K562 (cell line): Measurements from ENCODE around the gene MED14. TPM values are rescaled to one million over a fixed set of nuclear protein-coding genes. Genes with fewer than 3 reads are reported as not detected.

Experiments used
- CBFA2T2 ChIP-seq: fragments of 450-650 bp; conservative IDR thresholded peaks from 2 replicates; pipeline ENCODE4 v1.6.1; 2017; ENCODE audit warnings: mild to moderate bottlenecking
- CCNT2 ChIP-seq: IDR thresholded peaks from 2 replicates; pipeline ENCODE4 v1.6.1; 2011; ENCODE audit warnings: borderline replicate concordance, low read depth, mild to moderate bottlenecking, moderate library complexity, mixed read lengths, low read length; ENCODE audit not compliant: insufficient read length; ENCODE audit errors: extremely low read depth
- CEBPG ChIP-seq, 3 experiments: fragments of 200-800 bp in 1 of 3; sonication (Bioruptor generic) in 1 of 3; sonication (generic) in 1 of 3; formaldehyde crosslinking in 1 of 3; IDR thresholded peaks in 2 of 3; conservative IDR thresholded peaks in 1 of 3; 2 replicates each; pipeline versions ENCODE4 v1.6.1 to v1.8.0; 2016 to 2022; ENCODE audit warnings: missing compliant biosample characterization in 2 of 3, missing genetic modification characterization in 2 of 3, mild to moderate bottlenecking in 1 of 3, missing genetic modification reagents in 1 of 3
- CREBBP ChIP-seq: IDR thresholded peaks from one replicate; pipeline ENCODE4 v1.6.1; 2012; ENCODE audit warnings: low read depth, mild to moderate bottlenecking, control low read depth, inconsistent platforms, low read length
- FIP1L1 ChIP-seq: fragments of 200-400 bp; formaldehyde crosslinking; IDR thresholded peaks from 2 replicates; pipeline ENCODE4 v1.6.1; 2018; ENCODE audit warnings: mild to moderate bottlenecking, low read depth, low read length; ENCODE audit not compliant: poor library complexity, severe bottlenecking
- GATA2 ChIP-seq: sonication (generic); formaldehyde crosslinking; IDR thresholded peaks from 2 replicates; pipeline ENCODE4 v1.4.0; 2020; ENCODE audit warnings: mild to moderate bottlenecking, missing genetic modification reagents
- HNRNPUL1 ChIP-seq: fragments of 200-400 bp; formaldehyde crosslinking; IDR thresholded peaks from 2 replicates; pipeline ENCODE4 v1.6.1; 2017; ENCODE audit warnings: low read length
- KAT2B ChIP-seq: IDR thresholded peaks from one replicate; pipeline ENCODE4 v1.6.1; 2012; ENCODE audit warnings: low read depth, mild to moderate bottlenecking, control low read depth, inconsistent platforms, low read length, moderate library complexity
- KDM1A ChIP-seq, 2 experiments: fragments of 450-650 bp; IDR thresholded peaks; 2 replicates each; pipeline ENCODE4 v1.6.1; 2016; ENCODE audit warnings: mild to moderate bottlenecking in 2 of 2
- POLR2G ChIP-seq: fragments of 200-400 bp; formaldehyde crosslinking; IDR thresholded peaks from 2 replicates; pipeline ENCODE4 v1.6.1; 2017; ENCODE audit warnings: low read depth, mild to moderate bottlenecking, antibody characterized with exemption, low read length, moderate library complexity
- SPI1 ChIP-seq: IDR thresholded peaks from 2 replicates; pipeline ENCODE4 v1.6.1; 2011; ENCODE audit warnings: low read depth, low read length, control low read depth, borderline replicate concordance
- TGIF2 ChIP-seq: sonication (generic); formaldehyde crosslinking; IDR thresholded peaks from 2 replicates; pipeline ENCODE4 v1.8.1; 2022; ENCODE audit warnings: mild to moderate bottlenecking, missing genetic modification reagents, moderate library complexity
- ZBTB17 ChIP-seq: fragments of 450-650 bp; formaldehyde crosslinking; IDR thresholded peaks from 2 replicates; pipeline ENCODE4 v1.4.0; 2020; ENCODE audit warnings: mild to moderate bottlenecking
- ZNF696 ChIP-seq: fragments of 250-450 bp; sonication (Bioruptor Pico); conservative IDR thresholded peaks from 2 replicates; pipeline ENCODE4 v1.4.0; 2020; ENCODE audit warnings: mild to moderate bottlenecking, moderate library complexity
- ZNF778 ChIP-seq: fragments of 450-650 bp; formaldehyde crosslinking; IDR thresholded peaks from 2 replicates; pipeline ENCODE4 v1.4.0; 2020; ENCODE audit warnings: mild to moderate bottlenecking, moderate library complexity
- ZNF830 ChIP-seq: fragments of 250-450 bp; sonication (Bioruptor Pico); IDR thresholded peaks from 2 replicates; pipeline ENCODE4 v1.5.0; 2021; ENCODE audit warnings: mild to moderate bottlenecking
- polyA plus RNA-seq, 8 experiments: library from polyadenylated mRNA; depleted of rRNA in 4 of 8; stranded (reverse) in 5 of 8; unstranded in 3 of 8; fragments of >200 nt; fragmentation: Nextera tagmentation in 2 of 8; fragmentation: Illumina TruSeq in 1 of 8; extraction: Ambion mirVana in 2 of 8; extraction: Trizol in 1 of 8; gene quantifications; 2 replicates each; pipeline versions ENCODE4 v1.2.1 to v1.2.3, GENCODE V29; 2011 to 2014; ENCODE audit warnings: inconsistent platforms in 1 of 8, missing spikeins in 1 of 8
- total RNA-seq, 7 experiments: library from RNA; depleted of rRNA in 6 of 7; stranded (reverse); fragments of >200 nt in 6 of 7; fragmentation: Illumina TruSeq in 2 of 7; extraction: Trizol in 2 of 7; gene quantifications; 2 replicates each; pipeline versions ENCODE4 v1.2.1 to v1.2.3, GENCODE V29; 2011 to 2021; ENCODE audit warnings: low replicate concordance in 1 of 7
- TF ChIP-seq, protein P1 (sequence below): IDR thresholded peaks from 2 replicates; pipeline ENCODE4 v1.6.1; 2016; ENCODE audit warnings: missing genetic modification characterization, missing compliant biosample characterization
- TF ChIP-seq, protein P2 (sequence below): sonication (generic); formaldehyde crosslinking; IDR thresholded peaks from 2 replicates; pipeline ENCODE4 v1.8.1; 2023; ENCODE audit warnings: mild to moderate bottlenecking, missing genetic modification reagents
- TF ChIP-seq, protein P3 (sequence below): sonication (generic); formaldehyde crosslinking; IDR thresholded peaks from 2 replicates; pipeline ENCODE4 v1.8.0; 2022; ENCODE audit warnings: mild to moderate bottlenecking, low read depth, missing genetic modification reagents

The MED14 gene
- total and polyA plus RNA-seq, 9 of the 15 experiments (the other 6 are each of a cell fraction or from before 2014, with no cell fraction given): 9.2 to 35.3 (median 18.7) TPM

DNA sequence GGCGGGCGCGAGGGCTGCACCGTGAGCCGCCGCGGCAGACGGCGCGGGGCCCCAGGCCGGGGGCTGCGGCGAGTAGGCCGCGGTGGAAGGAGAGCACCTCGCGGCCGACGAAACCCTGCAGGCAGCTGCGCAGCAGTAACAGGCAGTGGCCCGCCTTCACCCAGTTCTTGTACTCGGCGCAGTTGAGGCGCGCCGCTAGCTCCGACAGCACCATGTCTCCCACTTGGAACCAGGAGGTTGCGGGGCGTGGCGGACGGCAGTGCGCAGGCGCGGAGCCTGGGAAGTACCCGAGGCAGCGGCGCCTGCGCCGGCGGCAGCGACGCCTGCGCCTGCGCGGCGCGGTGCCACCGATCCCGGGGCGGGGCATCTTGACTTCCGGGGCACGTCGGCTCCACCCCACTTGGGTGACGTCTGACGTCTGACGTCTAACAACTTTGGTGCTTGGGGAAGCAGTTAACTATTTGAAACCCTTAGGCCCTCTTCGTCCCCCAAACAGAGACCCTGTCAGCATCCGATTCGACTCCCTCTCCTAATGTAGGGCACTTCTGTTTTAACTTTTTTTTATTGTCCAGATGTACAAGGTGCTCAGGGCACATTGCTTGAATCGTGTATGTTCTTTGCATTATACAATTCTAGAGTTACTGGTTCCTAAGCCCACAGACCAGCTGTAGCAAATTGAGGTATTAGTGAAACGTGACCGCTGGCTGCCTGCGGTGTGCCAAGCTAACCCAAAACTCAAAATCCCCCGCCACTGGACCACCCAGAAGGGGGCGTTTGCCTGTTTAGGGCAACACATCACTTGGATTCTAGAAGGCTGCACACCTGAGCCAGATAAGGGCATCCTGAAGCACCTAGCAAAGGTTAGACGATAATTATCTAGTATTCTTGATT lies 87.8 kb downstream of the MED14 start, which contains the start of gene CXorf38 (continued):
- TF ChIP-seq KAT2B: no peak
- no peak for TF ChIP-seq CBFA2T2
- no peak for TF ChIP-seq SPI1
- TF ChIP-seq, protein P1, sequence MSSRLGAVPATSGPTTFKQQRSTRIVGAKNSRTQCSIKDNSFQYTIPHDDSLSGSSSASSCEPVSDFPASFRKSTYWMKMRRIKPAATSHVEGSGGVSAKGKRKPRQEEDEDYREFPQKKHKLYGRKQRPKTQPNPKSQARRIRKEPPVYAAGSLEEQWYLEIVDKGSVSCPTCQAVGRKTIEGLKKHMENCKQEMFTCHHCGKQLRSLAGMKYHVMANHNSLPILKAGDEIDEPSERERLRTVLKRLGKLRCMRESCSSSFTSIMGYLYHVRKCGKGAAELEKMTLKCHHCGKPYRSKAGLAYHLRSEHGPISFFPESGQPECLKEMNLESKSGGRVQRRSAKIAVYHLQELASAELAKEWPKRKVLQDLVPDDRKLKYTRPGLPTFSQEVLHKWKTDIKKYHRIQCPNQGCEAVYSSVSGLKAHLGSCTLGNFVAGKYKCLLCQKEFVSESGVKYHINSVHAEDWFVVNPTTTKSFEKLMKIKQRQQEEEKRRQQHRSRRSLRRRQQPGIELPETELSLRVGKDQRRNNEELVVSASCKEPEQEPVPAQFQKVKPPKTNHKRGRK (tag): no peak
- no peak for TF ChIP-seq ZNF696
- TF ChIP-seq ZNF830 (CRISPR knock-in tag): no peak
- no peak for TF ChIP-seq GATA2
- peak; percentile 79 for TF ChIP-seq POLR2G
- TF ChIP-seq, protein P2, sequence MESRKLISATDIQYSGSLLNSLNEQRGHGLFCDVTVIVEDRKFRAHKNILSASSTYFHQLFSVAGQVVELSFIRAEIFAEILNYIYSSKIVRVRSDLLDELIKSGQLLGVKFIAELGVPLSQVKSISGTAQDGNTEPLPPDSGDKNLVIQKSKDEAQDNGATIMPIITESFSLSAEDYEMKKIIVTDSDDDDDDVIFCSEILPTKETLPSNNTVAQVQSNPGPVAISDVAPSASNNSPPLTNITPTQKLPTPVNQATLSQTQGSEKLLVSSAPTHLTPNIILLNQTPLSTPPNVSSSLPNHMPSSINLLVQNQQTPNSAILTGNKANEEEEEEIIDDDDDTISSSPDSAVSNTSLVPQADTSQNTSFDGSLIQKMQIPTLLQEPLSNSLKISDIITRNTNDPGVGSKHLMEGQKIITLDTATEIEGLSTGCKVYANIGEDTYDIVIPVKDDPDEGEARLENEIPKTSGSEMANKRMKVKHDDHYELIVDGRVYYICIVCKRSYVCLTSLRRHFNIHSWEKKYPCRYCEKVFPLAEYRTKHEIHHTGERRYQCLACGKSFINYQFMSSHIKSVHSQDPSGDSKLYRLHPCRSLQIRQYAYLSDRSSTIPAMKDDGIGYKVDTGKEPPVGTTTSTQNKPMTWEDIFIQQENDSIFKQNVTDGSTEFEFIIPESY (CRISPR knock-in tag): no peak
- TF ChIP-seq TGIF2 (CRISPR knock-in tag): no peak
- TF ChIP-seq CREBBP: no peak
- TF ChIP-seq, protein P3, sequence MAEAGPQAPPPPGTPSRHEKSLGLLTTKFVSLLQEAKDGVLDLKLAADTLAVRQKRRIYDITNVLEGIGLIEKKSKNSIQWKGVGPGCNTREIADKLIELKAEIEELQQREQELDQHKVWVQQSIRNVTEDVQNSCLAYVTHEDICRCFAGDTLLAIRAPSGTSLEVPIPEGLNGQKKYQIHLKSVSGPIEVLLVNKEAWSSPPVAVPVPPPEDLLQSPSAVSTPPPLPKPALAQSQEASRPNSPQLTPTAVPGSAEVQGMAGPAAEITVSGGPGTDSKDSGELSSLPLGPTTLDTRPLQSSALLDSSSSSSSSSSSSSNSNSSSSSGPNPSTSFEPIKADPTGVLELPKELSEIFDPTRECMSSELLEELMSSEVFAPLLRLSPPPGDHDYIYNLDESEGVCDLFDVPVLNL (CRISPR knock-in tag): no peak
- TF ChIP-seq FIP1L1: peak; percentile 68
- TF ChIP-seq CEBPG (CRISPR knock-in tag; IDR thresholded peaks at IDR 0.05): no peak
- no peak for TF ChIP-seq CEBPG (tag; conservative IDR thresholded peaks at IDR 0.05 in 1 of 2, IDR thresholded peaks at IDR 0.05 in 1 of 2)
- no peak for TF ChIP-seq HNRNPUL1
- TF ChIP-seq CCNT2: peak; percentile 80
- TF ChIP-seq ZBTB17 (CRISPR knock-in tag): no peak
- no peak for TF ChIP-seq ZNF778
- no peak for TF ChIP-seq KDM1A (IDR thresholded peaks at IDR 0.05)
